GM18867 (cell line): ENCODE results near the gene ARHGAP45.
A peak's percentile ranks its signal among the peaks of the same experiment; 100 is the strongest.

Experiments
- ATAC-seq: cut with Tn5 transposase; IDR thresholded peaks from one replicate; pipeline ENCODE4 v1.9.1; 2021; ENCODE audit warnings: mild to moderate bottlenecking, moderate library complexity; ENCODE audit not compliant: unreplicated experiment

ARHGAP45 gene

DNA sequence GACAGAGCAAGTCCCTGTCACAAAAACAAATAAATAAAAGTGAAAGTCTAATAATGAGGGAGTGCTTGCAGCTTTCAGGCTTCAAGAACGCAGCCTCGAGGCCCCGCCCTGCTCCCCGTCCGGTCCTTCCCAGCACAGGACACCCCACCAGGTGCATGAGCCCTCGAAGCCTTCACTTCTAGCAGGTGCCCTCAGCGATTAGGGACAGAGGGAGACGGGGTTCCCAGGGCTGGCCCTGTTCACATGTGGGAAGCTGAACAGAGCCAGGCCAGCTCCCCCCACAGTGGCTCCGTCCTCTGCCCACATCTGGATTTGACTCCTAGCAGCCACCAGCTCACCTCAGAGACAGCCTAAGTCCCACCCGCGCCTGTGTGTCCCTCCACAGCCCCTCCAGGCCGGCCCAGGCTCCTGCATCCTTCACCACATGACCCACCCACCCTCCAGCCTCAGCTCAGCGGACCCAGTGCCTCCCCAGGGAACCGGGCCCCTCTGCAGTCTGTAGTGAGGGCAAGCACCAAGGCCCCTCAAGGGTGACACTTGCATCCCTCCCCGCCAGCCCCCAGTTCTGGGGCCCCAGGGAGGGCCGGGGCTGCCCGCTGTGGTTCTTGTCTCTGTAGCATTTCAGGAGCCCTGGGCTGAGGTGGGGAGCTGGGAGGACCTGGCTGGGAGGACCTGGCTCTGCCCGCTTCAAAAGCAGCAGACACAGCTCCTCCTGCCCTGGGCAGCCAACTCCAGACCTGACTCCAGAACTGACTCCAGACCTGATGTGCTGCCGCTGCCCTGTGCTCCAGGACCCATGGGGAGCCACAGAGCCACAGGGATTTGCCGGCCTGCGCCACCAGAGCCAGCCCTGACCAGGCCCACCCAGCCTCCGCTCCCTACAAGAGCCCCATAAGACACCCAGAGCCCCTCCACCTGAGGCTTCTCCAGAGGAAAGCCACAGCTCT lies 64.1 kb downstream of the ARHGAP45 start:
- no peak for ATAC-seq

DNA sequence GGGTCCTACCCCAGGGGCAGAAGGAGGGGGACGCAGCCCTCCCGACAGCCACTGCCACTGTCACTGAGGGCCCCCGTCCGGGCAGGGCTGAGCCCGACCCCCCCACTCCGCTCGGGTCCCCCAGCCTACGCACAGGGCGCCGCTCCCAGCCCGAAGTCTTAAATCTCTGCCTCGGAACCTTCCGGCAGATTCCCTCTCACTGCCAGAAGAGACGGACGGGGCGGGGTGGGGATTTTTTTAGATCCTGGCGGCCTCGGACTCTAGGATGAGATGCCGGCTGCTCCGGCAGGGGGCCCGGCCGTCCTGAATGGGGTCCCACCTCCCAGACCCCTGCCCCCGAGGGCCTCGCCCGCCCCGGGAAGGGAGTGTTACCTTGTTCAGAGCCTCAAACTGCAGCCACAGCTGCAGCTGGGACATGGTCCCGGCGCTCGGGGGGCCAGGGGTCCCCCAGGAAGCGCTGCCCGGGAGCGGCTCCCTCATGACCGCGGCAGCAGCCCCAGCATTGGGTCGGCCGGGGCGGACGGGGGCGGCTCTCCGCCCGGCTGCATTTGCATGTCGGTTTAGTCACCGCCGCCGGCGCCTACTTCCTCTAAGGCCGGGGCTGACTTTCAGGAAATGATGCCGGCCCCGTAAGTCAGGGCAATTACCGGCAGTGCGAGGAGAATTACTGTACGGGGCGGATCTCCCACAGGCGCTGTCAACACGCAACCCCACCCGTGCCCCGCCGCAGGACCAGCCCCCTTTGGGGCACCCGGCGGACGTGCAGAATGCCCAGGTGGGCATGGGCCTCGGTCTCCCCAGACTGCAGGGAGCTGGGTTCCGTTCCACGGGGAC lies 65.0 kb downstream of the ARHGAP45 start:
- peak; percentile 40 for ATAC-seq

DNA sequence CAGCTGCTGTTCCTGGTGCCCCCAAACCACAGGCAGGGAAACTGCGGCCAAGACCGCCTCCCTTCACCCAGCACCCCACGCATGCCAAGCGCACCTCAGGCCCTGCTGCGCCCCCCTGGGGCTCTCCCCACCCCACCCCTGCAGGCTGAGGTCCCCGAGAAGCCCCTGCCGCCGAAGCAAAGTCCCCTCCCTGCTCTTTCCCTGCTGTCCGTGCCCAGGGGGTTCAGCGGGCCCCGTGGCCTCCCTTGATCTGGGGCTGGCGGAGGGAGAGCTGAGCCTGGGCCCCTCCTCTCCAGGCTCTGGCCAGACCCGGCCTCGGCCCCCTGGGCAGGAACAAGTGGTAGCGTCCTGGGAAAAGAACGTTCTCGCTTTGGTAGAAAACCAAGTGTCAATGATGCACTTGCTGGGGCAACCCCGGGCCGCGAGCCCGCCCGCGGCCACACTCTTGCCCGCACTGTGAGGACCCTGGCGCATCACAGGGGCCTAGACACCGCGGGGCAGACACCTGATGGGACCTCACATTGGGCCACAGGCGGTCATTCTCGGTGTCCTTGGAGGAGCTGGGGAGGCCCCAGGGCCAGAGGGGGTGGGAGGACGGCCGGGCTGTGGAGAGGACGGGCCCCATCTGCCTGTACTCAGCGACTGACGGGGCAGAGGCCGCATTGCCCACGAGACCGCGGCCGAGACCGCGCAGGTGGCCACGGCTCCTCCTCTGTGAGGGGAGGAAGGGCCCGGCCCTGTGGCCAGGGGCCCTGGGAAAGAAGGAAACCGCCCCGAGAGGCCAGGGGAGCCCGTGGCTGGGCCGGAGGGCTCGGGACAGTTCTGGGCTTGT lies 65.8 kb downstream of the ARHGAP45 start:
- peak; percentile 1 for ATAC-seq

DNA sequence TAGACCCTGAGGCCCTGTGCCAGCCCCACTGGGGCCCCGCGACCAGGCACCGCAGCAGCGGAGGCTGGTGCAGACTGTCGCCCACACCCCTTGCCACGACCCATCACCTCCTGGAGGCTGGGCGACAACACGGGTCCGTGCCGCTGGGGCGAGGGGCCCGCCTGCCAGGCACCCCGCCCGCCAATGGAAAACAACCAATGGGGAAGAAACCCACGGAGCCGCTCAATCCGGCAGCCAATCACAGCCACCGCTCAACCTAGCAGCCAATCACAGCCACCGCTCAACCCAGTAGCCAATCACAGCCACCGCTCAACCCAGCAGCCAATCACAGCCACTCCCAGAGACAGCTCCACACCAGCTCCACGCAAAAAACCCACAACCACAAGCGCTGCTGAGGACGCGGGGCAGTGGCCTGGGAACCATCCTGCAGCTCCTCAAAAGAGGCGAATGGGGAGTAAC lies 66.5 kb downstream of the ARHGAP45 start:
- ATAC-seq: peak; percentile 56

DNA sequence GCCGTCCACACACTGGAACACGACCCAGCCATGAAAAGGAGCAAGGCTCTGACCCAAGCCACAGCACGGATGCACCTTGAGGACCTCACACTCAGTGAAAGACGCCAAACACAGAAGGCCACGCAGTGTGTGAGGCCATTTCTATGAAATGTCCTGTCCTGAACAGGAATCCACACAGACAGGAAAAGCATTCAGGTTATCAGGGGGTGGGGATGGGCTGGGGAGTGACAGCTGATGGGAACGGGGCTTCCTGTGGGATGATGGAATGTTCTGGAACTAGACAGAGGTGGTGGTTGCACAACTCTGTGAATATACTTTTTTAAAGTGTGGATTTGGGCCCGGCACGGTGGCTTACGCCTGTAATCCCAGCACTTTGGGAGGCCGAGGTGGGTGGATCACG lies 67.5 kb downstream of the ARHGAP45 start:
- ATAC-seq: no peak

DNA sequence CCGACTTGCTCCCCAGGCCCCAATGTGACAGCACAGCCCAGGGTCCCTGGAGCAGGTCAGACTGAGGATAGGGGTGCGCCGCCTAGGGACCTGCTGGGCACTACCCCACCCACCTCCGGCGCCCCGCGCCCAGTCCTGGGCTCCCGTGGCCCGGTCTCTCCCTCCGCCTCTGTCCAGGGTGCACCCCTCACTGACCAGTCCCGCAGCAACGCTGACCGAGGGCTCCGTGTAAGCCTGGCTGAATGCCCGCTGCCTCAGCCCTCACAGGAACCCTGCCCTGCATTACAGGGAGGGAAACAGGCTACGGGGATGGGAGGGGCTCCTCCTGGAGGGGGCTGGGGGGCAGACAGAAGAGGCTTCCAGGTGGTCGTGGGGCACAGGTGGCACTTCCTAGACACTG lies 68.5 kb downstream of the ARHGAP45 start:
- no peak for ATAC-seq

DNA sequence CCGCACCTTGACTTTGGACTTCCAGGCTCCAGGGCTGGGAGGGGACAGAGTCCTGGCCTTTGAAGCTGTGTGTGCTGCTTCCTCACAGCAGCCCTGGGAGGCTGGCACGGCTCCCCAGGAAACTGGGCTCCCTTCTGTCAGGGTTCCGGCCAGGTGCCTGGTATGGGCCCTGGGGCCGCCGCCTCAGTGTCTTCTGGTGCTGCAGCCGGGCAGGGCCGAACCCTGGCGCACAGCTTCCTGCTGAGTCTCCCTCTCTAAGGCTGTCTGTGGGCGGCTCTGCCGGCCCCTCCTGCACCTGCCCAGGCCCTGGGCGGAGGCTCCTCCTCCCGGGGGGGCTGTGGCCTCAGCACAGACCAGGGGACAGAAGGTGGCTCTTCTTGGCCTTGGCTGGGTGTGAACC lies 69.2 kb downstream of the ARHGAP45 start:
- no peak for ATAC-seq
